B cell (primary cell): Measurements from ENCODE around the gene ADGRB2. TPM values are rescaled to one million over a fixed set of nuclear protein-coding genes. Genes with fewer than 3 reads are reported as not detected.

Experiments
- ATAC-seq: fragments of 200-7000 bp; cut with Tn5 transposase; one replicate; pipeline ENCODE4 v1.10.0; 2021; ENCODE audit warnings: low read depth, mild to moderate bottlenecking, moderate number of reproducible peaks, moderate library complexity
- CTCF ChIA-PET: fragments of 350-600 bp; sonication (Branson Sonifier 250); formaldehyde crosslinking; loops from one replicate; lab custom pipeline; 2021; ENCODE audit warnings: antibody characterized with exemption, inconsistent platforms; lab: Charles Lee
- POLR2A ChIA-PET: fragments of 350-600 bp; sonication (Branson Sonifier 250); formaldehyde crosslinking; loops from one replicate; lab custom pipeline; 2021; ENCODE audit warnings: antibody characterized with exemption; lab: Charles Lee
- DNase-seq: peaks from one replicate; pipeline ENCODE4 v3.0.0; 2013
- H2AFZ ChIP-seq: 2 replicates; pipeline ENCODE4 v1.6.1; 2012; ENCODE audit warnings: mild to moderate bottlenecking, low read depth, low read length; ENCODE audit not compliant: insufficient read depth, poor library complexity, severe bottlenecking
- H3K27ac ChIP-seq, 2 donors: 1 replicate in 1 of 2; 2 replicates in 1 of 2; pipeline ENCODE4 v1.5.1; 2012 to 2013; ENCODE audit warnings: low read length in 2 of 2, mild to moderate bottlenecking in 2 of 2, moderate library complexity in 1 of 2
- H3K27me3 ChIP-seq, 4 experiments: fragments of 200-600 bp in 1 of 4; sonication (generic) in 1 of 4; replicated peaks in 1 of 4; 1 replicate in 2 of 4; 2 replicates in 2 of 4; pipeline versions ENCODE4 v1.6.1 to v1.7.0; 2013 to 2016; ENCODE audit warnings: low read length in 3 of 4, mild to moderate bottlenecking in 2 of 4, mixed read lengths in 1 of 4, moderate library complexity in 1 of 4; ENCODE audit not compliant: insufficient read depth in 4 of 4, control insufficient read depth in 3 of 4; ENCODE audit errors: control extremely low read depth in 1 of 4
- H3K36me3 ChIP-seq, 2 experiments: replicated peaks in 1 of 2; 1 replicate in 1 of 2; 2 replicates in 1 of 2; pipeline versions ENCODE4 v1.6.1 to v1.7.1; 2013; ENCODE audit warnings: low read length in 1 of 2; ENCODE audit not compliant: insufficient read depth in 2 of 2, control insufficient read depth in 1 of 2; ENCODE audit errors: control extremely low read depth in 1 of 2, extremely low read depth in 1 of 2
- H3K4me1 ChIP-seq, 2 donors: fragments of 200-600 bp in 1 of 2; sonication (generic) in 1 of 2; 1 replicate in 1 of 2; 2 replicates in 1 of 2; pipeline versions ENCODE4 v1.5.1 to v1.6.1; 2013 to 2017; ENCODE audit warnings: low read length in 2 of 2; ENCODE audit not compliant: control insufficient read depth in 2 of 2, insufficient read depth in 2 of 2
- H3K4me2 ChIP-seq: replicated peaks from 2 replicates; pipeline ENCODE3; 2012; ENCODE audit warnings: mild to moderate bottlenecking, low read depth, low read length; ENCODE audit not compliant: poor library complexity, severe bottlenecking
- H3K4me3 ChIP-seq, 5 experiments: fragments of 200-600 bp in 1 of 5; sonication (generic) in 1 of 5; 1 replicate in 3 of 5; 2 replicates in 2 of 5; pipeline versions ENCODE4 v1.5.1 to v1.7.0; 2011 to 2016; ENCODE audit warnings: low read length in 4 of 5, mild to moderate bottlenecking in 4 of 5, low read depth in 2 of 5, control low read depth in 1 of 5, moderate library complexity in 1 of 5; ENCODE audit not compliant: insufficient read depth in 1 of 5; ENCODE audit errors: control extremely low read depth in 1 of 5, extremely low read depth in 1 of 5
- H3K79me2 ChIP-seq: fragments of 200-600 bp; sonication (generic); one replicate; pipeline ENCODE4 v1.6.0; 2016; ENCODE audit warnings: low read length; ENCODE audit not compliant: control insufficient read depth, insufficient read depth
- H3K9ac ChIP-seq: fragments of 200-600 bp; sonication (generic); 2 replicates; pipeline ENCODE4 v1.6.1; 2017; ENCODE audit warnings: mild to moderate bottlenecking, low read length, moderate library complexity
- H3K9me3 ChIP-seq, 3 donors: one replicate each; pipeline versions ENCODE4 v1.6.1 to v1.7.1; 2013; ENCODE audit warnings: low read length in 2 of 3; ENCODE audit not compliant: control insufficient read depth in 2 of 3, insufficient read depth in 1 of 3; ENCODE audit errors: control extremely low read depth in 1 of 3
- H4K20me1 ChIP-seq: 2 replicates; pipeline ENCODE4 v1.6.0; 2012; ENCODE audit warnings: mild to moderate bottlenecking, low read length; ENCODE audit not compliant: insufficient read depth, control insufficient read depth, poor library complexity, severe bottlenecking
- H3K27ac Mint-ChIP-seq: one replicate; pipeline ENCODE4 v1.8.0; 2021; ENCODE audit warnings: mixed read lengths
- H3K27me3 Mint-ChIP-seq: one replicate; pipeline ENCODE4 v1.8.0; 2021; ENCODE audit warnings: mixed read lengths
- H3K4me1 Mint-ChIP-seq: one replicate; pipeline ENCODE4 v1.8.0; 2021; ENCODE audit warnings: mixed read lengths
- H3K4me3 Mint-ChIP-seq: one replicate; pipeline ENCODE4 v1.8.0; 2021; ENCODE audit warnings: mixed read lengths
- H3K9me3 Mint-ChIP-seq: one replicate; pipeline ENCODE4 v1.8.0; 2022; ENCODE audit warnings: mixed read lengths; ENCODE audit not compliant: insufficient read depth
- CTCF ChIP-seq: fragments of 200-600 bp; IDR thresholded peaks from one replicate; pipeline ENCODE4 v1.8.0; 2022; ENCODE audit warnings: antibody characterized with exemption, mild to moderate bottlenecking
- EZH2 ChIP-seq: IDR thresholded peaks from 2 replicates; pipeline ENCODE4 v1.6.1; 2012; ENCODE audit warnings: borderline replicate concordance, low read depth, mild to moderate bottlenecking, moderate library complexity, low read length; ENCODE audit not compliant: insufficient read depth, poor library complexity, severe bottlenecking
- WGBS: methylation state at CpG from one replicate; pipeline ENCODE4 v1.1.5; 2013; ENCODE audit warnings: missing lambda C conversion rate; ENCODE audit not compliant: insufficient coverage; 5-methylcytosine and 5-hydroxymethylcytosine counted together
- intact Hi-C: fragments of 100-400 bp; cut with micrococcal nuclease; formaldehyde crosslinking; loops from one replicate; pipeline ENCODE4 v1.10.0; 2022
- polyA plus RNA-seq: library from polyadenylated mRNA; depleted of rRNA; stranded (reverse); fragments of >200 nt; gene quantifications from 2 replicates; pipeline ENCODE4 v1.2.3, GENCODE V29; 2012
- total RNA-seq, 2 donors: library from RNA; stranded (reverse); fragments of 120-200 nt in 1 of 2; gene quantifications; 1 replicate in 1 of 2; 2 replicates in 1 of 2; pipeline versions ENCODE4 v1.2.3 to v1.2.4, GENCODE V29; 2013 to 2022

The ADGRB2 gene
- total and polyA plus RNA-seq, 2 donors (not counting 1 experiment from before 2014, with no cell fraction given) = 1.9 to 2.7 TPM

DNA sequence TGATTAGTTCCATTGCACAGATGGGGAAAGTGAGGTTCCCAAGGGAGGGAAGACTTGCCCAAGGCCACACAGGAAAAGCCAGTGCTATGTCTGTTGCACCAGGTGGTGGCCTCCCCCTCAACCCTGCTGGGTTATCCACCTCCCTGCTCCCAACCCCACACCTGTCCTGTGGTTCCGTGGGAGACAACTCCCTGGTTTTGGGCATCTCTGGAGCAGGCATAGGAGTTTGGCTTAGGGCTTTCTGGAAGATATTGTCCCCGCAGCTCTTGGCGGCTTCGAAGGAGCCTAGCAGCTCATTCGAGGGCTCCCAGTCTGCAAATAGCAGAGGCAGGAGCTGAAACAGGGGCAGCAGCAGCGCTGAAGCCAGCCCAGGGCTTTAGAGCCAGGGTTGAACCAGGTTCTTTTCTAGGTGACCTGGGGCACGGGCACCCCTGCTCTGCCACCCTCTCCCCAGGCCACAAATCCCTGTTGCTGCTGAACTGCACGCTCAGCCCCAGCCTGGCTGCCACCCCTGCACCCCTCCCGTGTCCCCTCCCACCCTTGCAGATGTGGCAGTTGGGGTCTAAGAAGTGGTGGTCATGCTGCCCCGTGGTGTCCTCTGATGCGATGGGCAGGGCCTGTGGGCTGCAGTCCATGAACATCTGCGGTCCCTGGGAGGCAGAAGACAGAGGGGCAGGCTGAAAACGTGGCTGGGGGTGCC is 29.6 kb upstream of the ADGRB2 start:
- Mint-ChIP-seq H3K27me3 (peaks cover 26% of the 10 kb centered on the region), H3K4me1 (peaks cover 2% of the 10 kb centered on the region), H3K4me3 (no peak overlapping the region), H3K27ac (no peak overlapping the region), H3K9me3 (no peaks in the 10 kb centered on the region)
- Histone ChIP-seq H3K27me3 (peaks cover 0 to 9% (median 4%) of the 10 kb centered on the region in 4 experiments), H3K4me1 (peaks cover 0 to 5% of the 10 kb centered on the region in 2 donors), H3K9me3 (no peaks in the 10 kb centered on the region), H3K9ac (no peak overlapping the region), H3K4me3 (no peak overlapping the region), H2AFZ (no peak overlapping the region), H3K4me2 (no peak overlapping the region), H4K20me1 (no peaks in the 10 kb centered on the region), H3K36me3 (no peaks in the 10 kb centered on the region), H3K79me2 (no peaks in the 10 kb centered on the region), H3K27ac (no peak overlapping the region)
- intact Hi-C loops = no loop called here
- ChIA-PET CTCF (interaction anchor here (1.1 kb wide), 1 partner anchor 170 kb away, joined by 3 read pairs; no protein-coding TSS in a partner anchor), POLR2A (no interaction called here)
- ATAC-seq (no peak), DNase-seq (no peak)
- no peak for TF ChIP-seq CTCF
- no peak for TF ChIP-seq EZH2
- 82% methylated on average over 11 of the region's 13 CpGs for WGBS

DNA sequence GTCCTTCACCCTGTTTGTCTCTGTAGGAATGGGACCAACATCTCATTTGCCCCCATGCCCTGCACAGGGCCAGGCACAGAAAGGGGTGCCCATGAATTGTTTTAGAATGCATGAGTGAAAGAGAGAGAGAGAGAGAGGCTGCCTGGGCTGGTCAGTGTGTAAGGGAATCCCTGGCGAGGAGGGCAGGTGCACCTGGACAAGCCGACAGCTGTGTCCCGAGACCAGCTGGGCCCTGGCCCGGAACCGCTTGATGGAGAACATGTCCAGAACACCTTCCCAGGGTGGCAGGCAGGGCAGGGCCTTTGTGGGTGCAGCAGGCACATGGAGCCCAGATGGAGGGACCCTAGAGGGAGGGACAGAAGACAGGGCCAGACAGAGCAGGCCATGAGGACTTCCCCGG is 28.9 kb upstream of the ADGRB2 start:
- H3K4me1 Mint-ChIP-seq = peaks cover 3% of the 10 kb centered on the region
- Histone ChIP-seq H3K4me2 (no peak overlapping the region), H3K9me3 (no peaks in the 10 kb centered on the region), H4K20me1 (no peaks in the 10 kb centered on the region), H3K79me2 (no peaks in the 10 kb centered on the region), H3K27ac (no peak overlapping the region), H3K36me3 (no peaks in the 10 kb centered on the region), H3K4me3 (no peak overlapping the region), H3K4me1 (peaks cover 3 to 9% of the 10 kb centered on the region in 2 donors), H3K27me3 (peaks cover 0 to 9% (median 3%) of the 10 kb centered on the region in 4 experiments), H3K9ac (no peak overlapping the region), H2AFZ (no peak overlapping the region)
- TF ChIP-seq CTCF = no peak
- no peak for TF ChIP-seq EZH2
- H3K27me3 Mint-ChIP-seq = peaks cover 25% of the 10 kb centered on the region
- CTCF ChIA-PET = interaction anchor here (1.1 to 5.6 kb wide), 2 partner anchors 130 to 171 kb away, joined by 3 to 184 read pairs; no protein-coding TSS in a partner anchor
- H3K4me3 Mint-ChIP-seq = no peak overlapping the region
- POLR2A ChIA-PET = no interaction called here
- intact Hi-C loops = no loop called here
- ATAC-seq = no peak
- H3K9me3 Mint-ChIP-seq = no peaks in the 10 kb centered on the region
- WGBS = 93% methylated on average over 6 of the region's 6 CpGs
- no peak for DNase-seq
- H3K27ac Mint-ChIP-seq = no peak overlapping the region
